22Rv1 (cell line): Measurements from ENCODE around the gene ZNF439.

ENCODE experiments used
- ZFX ChIP-seq: fragments of 450-650 bp; IDR thresholded peaks from 2 replicates; pipeline ENCODE4 v1.6.1; 2017; ENCODE audit warnings: antibody characterized with exemption, borderline replicate concordance
- TF ChIP-seq, protein P1 (sequence below): fragments of 450-650 bp; IDR thresholded peaks from 2 replicates; pipeline ENCODE4 v1.5.1; 2017; ENCODE audit warnings: mild to moderate bottlenecking

- TF ChIP-seq, protein P1, sequence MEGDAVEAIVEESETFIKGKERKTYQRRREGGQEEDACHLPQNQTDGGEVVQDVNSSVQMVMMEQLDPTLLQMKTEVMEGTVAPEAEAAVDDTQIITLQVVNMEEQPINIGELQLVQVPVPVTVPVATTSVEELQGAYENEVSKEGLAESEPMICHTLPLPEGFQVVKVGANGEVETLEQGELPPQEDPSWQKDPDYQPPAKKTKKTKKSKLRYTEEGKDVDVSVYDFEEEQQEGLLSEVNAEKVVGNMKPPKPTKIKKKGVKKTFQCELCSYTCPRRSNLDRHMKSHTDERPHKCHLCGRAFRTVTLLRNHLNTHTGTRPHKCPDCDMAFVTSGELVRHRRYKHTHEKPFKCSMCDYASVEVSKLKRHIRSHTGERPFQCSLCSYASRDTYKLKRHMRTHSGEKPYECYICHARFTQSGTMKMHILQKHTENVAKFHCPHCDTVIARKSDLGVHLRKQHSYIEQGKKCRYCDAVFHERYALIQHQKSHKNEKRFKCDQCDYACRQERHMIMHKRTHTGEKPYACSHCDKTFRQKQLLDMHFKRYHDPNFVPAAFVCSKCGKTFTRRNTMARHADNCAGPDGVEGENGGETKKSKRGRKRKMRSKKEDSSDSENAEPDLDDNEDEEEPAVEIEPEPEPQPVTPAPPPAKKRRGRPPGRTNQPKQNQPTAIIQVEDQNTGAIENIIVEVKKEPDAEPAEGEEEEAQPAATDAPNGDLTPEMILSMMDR: no peak
- TF ChIP-seq ZFX: no peak
These were observed 53.7 kb downstream of the ZNF439 start for GRCh38 chr19:11902228-11902627.
